ENCODE measurements around the gene FBL.

GRCh38 chr19:39850892-39851291 lies 4.7 kb upstream of the FBL start:
- TF ChIP-seq CTCF (IDR thresholded peaks at IDR 0.05; ENCODE audit: control extremely low read depth in 1 of 3, insufficient read depth in 1 of 3, low read depth in 1 of 3, low read length in 3 of 3) (no peak), EP300 (IDR thresholded peaks at IDR 0.05; ENCODE audit: borderline replicate concordance in 1 of 2, low read depth in 2 of 2, low read length in 2 of 2) (no peak), EZH2 (IDR thresholded peaks at IDR 0.05; ENCODE audit: low read depth, low read length, severe bottlenecking) (no peak), ATF3 (IDR thresholded peaks at IDR 0.05; ENCODE audit: insufficient read depth, low read depth, low read length) (no peak), USF2 (IDR thresholded peaks at IDR 0.05; ENCODE audit: low read length) (no peak), FOSL1 (IDR thresholded peaks at IDR 0.05; ENCODE audit: insufficient read depth, low read depth, low read length) (no peak)
- TF ChIP-seq, protein P1, sequence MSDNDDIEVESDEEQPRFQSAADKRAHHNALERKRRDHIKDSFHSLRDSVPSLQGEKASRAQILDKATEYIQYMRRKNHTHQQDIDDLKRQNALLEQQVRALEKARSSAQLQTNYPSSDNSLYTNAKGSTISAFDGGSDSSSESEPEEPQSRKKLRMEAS (IDR thresholded peaks at IDR 0.05): no peak
